G401 (cell line): Measurements from ENCODE around the gene PDE3B. TPM values are rescaled to one million over a fixed set of nuclear protein-coding genes. Genes with fewer than 3 reads are reported as not detected.

ENCODE experiments used
- DNase-seq: peaks from one replicate; pipeline ENCODE4 v3.0.0-alpha.2; 2015; ENCODE audit warnings: low spot score
- in situ Hi-C: cut with HindIII; loops from 2 replicates; pipeline ENCODE4 v1.10.0; 2016; ENCODE audit warnings: low sequenced_read_pairs, mixed read lengths
- total RNA-seq: library from RNA; depleted of rRNA; stranded (reverse); fragments of >200 nt; shearing (Covaris generic); gene quantifications from 2 replicates; pipeline ENCODE4 v1.2.3, GENCODE V29; 2014; rRNA removed

The PDE3B gene
- total RNA-seq, 1 experiment from 2014 or later = 9.8 TPM

DNA sequence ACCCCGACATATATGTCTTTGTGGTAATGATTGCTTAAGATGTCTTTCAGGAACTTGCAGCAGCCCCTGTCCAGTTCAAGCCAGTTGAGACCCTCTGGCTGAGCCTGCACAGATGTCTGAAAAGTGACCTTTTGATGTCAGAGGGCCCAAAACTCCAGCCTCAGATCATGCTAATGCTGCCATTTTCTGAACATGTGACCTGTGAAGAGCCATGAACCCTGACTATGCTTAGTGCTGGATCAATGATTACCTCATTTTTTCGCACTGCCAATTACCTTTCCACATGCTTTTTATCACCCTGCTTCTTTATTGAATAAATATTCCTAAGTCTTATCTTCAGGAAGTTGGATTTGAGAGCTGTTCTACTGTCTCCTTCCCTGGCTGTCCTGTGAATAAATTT is 255.3 kb downstream of the PDE3B start:
- no peak for DNase-seq
- in situ Hi-C loops = no loop called here

DNA sequence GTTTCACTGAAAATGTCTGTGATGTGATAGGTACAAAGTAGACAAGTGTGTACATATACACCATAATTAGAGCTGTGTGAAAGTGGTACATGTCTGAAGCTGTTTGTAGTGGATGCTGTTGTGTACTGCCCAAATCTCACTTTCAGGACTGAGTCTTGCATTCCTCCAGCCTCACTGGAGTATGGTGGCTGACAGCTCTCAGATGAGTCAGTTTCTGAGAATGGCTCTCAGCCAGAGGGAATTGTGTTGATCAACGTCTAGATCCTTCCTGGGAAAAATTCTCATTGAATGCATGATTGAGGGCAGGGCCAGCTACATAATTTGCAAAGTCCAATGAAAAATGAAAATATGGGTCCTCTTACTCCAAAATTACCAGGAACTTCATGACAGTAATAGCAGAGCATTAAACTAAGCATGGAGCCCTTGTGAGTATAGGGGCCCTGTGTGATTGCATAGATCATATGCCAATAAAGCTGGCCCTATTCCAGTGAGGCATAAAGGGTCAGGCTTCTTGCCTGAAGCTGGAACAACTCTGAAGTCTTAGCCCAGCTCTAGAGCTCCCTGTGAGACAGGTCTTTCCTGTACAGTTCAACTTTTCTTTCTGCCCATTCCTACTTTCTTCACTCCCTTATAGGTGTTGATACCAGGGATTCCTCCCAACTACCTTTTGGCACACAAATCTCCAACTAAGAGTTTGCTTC is 259.2 kb downstream of the PDE3B start:
- in situ Hi-C loops = no loop called here
- no peak for DNase-seq

GRCh38 chr11:14904745-14905103 is 261.1 kb downstream of the PDE3B start:
- in situ Hi-C loops = no loop called here
- DNase-seq = peak; percentile 73

- DNase-seq = peak; percentile 59
- in situ Hi-C loops = no loop called here
Measured at GRCh38 chr11:14905104-14906033, 261.8 kb downstream of the PDE3B start.

DNA sequence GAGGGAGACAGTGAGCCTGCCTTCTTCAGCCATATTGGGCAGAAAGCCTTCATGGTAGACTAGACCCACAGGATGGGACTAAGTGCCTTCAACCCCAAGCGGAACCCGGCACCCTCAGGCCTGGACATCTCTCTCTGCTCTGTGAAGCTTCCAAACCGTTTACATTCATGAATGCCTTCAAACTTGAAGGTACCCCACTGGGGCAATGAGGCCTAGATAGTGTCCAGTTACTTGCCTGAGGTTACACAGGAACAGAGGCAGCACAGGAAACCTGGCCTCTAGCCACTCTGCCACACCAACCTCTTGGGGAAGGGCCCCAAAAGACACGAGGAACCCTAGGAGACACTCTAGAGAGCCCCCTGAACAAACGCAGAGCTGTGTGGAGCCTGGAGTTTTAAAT is 263.0 kb downstream of the PDE3B start:
- in situ Hi-C loops = no loop called here
- no peak for DNase-seq

DNA sequence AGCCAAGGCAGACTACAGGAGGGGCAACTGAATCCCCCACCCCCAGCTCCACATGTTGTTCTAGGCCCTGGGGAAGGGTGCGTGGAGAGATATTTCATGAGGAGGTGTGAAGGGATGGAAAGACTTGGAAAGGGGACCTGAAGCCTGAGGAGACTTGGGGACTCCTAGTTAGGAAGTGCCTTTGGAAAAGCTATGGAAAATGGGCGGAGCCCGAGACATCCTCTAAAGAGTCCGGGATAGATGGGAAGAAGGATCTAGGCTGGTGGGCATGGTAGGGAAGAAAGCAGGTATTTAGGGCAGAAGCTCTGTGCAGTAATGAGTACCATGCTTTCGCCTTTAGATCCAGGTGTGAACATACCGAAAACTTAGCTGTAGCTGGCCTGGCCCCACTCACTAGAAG is 263.4 kb downstream of the PDE3B start:
- in situ Hi-C loops = no loop called here
- DNase-seq = no peak

- peak; percentile 61 for DNase-seq
- in situ Hi-C loops = no loop called here
Measured at GRCh38 chr11:14907411-14908213, 264.0 kb downstream of the PDE3B start.

DNA sequence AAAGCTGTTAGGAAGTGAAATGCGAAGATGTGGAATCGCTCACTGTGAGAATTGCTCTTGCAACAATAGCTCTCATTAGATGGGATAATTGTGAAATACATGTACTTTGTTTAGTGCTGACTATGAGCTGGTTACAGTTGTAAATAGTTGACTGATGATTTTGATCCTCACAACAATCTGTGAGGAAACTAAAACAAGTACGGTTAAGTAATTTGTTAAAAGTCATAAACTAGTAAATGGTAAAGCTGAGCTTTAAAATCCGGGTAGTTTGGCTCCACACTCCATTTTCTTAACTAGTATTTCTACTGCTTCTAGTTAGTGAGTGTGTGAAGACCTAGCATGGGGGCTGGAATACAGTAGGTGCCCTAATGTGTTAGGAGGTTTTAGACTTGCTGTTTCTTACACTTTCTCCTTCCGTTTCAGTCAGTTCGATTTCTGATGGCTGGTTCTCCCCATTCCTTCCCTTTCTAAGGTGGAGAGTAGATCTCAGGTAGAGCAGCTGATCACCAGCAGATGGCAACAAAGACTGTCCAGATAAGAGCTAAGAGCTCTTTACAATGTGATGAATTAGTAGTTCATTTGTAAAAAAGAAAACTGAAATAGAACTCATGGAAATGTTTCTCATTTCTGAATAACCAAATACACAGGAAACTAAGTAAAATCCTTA is 264.7 kb downstream of the PDE3B start:
- DNase-seq = peak; percentile 84
- in situ Hi-C loops = no loop called here

DNA sequence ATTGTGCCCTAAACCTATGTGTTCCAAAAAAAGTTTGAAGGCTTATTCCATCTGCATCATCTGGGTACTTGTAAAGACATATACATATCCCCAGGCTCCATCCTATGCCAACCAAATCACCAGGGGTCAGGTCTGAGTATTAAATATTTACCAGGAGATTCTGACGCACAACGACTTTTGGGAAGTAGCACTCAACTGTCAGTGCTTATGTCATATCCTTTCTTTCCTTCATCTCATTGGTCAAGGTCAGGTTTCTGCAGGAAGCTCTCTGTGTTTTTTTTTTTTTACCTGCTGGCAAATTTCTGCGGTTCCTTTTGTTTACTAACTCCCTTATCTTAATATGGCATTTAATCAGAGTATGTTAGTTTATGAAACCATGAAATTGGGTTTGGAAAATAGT is 270.9 kb downstream of the PDE3B start:
- in situ Hi-C loops = no loop called here
- no peak for DNase-seq

DNA sequence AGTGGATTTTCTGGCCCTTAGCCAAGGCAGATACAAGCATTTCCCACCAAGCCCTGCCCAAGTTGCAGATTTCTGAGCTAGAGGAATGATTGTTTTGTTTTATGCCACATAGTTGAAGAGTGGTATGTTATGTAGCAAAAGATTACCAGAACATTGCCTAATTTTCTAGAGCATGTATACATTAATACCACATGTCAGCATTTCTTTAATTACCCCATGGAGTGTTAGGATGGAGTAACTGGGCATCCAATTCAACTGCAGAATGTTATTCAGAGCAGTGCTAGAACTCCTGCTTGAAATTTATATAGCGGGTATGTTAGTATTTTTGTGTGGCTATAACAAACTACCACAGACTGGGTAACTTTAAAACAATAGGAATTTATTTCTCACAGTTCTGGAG is 272.8 kb downstream of the PDE3B start:
- DNase-seq = no peak
- in situ Hi-C loops = no loop called here

Other genes with a start within 250 kb of the PDE3B start
- gene COPB1, start 144.0 kb upstream of the PDE3B start, total RNA-seq = 184 and 226 TPM in 2 replicates
- 389 and 414 TPM in 2 replicates for gene PSMA1, start 123.4 kb upstream of the PDE3B start, total RNA-seq
- 9.7 and 26.9 TPM in 2 replicates for gene CYP2R1, start 248.4 kb downstream of the PDE3B start, total RNA-seq